CD4-positive, alpha-beta T cell treated with Interleukin-21 for 1 hour (primary cell): ENCODE results near the gene PCSK6.
"Not testable (repeated sequence)": the region's sequence is repeated elsewhere in the genome, so short reads cannot be mapped to it uniquely, and the experiment has no call there.

Experiments used
- DNase-seq: peaks from one replicate; pipeline ENCODE4 v3.0.0-alpha.2; 2020

PCSK6 gene

GRCh38 chr15:101458908-101459578, 30.5 kb downstream of the PCSK6 start:
- DNase-seq = no peak

DNA sequence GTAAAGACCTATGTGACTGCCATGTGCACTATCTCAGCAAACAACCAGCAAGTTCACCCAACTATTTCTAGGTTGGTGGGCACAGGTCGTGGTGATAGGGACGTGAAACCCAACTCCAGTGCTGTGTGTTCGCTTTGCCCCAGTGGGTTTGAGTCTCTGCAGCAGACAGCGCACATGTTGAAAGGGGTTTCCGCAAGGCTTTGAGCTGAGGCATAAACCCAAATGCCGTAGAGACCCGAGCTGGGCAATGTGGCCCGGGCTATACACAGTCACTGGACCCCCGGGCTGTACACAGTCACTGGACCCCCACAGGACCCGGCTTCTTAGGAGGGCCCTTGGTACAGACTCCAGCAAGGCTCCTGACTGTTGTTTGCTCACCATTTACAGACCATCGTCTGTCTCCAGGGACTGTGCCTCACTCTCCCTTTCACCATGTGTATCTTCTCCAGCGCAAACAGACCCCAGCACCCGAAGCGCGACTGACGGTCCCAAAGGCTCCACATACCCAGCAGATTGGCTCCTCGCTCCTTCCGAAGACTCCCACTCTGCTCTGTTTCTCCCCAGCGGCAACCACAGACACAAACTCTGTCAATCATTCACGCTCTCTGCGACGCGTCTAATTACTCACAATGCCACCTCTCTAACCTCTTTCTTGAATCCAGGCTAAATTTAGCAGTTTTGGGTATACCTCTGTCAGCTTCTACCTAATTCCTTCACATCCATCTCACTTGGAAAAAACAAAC, 31.2 kb downstream of the PCSK6 start:
- no peak for DNase-seq

DNA sequence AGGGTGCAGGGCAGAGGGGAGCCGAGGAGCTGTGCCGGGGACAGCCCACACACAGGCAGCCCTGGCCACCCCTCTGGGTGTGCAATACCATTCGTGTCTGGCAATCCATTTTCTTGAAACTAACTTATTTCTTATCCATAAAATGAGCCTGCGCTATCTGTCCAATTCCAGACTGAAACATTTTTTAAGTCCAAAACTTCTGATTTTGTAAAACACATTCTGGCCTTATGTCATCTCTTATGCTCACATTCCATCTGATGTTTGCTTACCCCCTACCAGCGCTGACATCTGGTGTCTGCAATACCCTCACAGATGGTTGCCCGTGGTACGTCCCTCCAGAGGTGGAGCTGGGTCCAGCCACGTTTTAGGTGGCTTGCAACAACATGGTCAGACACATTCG, 31.8 kb downstream of the PCSK6 start:
- DNase-seq = no peak

GRCh38 chr15:101456057-101456739, 33.3 kb downstream of the PCSK6 start:
- no peak for DNase-seq

DNA sequence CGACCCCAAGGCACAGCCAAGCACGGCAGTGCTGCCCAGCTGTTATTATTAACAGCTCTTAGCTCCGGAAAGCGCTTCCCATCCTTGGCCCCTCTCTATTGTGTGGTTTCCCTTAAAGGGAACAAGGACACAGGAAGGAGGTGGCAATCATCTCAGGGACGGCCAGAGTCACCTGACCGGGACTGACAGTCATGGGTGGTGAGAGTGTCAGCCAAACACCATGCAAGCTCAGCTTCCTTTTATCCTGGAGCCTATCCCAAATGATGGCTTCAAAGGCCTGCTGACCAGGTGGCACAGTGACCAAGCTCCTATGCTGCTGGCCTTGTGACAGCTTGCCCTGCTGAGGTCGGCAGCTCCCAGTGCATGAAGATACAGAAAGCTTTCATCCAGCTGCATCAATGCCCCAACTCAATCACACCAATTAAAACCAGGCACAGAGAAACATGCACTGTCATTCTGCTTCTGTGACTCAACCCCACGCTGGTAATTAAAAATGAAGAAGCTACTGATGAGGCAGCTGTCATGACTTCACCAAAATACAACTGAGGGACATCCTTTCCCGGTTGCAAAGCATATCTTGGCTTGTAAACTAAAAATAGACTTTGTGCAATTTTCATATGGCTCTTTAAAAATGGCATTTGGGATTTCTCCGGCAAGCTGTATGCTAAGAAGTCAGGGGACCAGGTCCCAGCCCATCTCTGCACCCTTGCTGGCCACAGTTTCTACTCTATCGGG, 34.0 kb downstream of the PCSK6 start:
- no peak for DNase-seq

DNA sequence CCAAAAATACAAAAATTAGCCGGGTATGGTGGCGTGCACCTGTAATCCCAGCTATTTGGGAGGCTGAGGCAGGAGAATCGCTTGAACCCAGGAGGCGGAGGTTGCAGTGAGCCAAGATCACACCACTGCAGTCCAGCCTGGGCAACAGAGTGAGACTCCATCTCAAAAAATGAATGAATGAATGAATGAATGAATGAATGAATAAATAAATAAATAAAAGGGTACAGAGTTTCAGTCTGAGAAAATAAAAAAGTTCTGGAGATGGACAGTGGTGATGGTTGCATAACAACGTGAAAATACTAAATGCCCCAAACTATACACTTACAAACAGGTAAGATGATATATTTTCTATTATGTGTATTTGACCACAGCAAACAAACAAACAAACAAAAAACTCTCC, 34.7 kb downstream of the PCSK6 start:
- not testable (repeated sequence) for DNase-seq

DNA sequence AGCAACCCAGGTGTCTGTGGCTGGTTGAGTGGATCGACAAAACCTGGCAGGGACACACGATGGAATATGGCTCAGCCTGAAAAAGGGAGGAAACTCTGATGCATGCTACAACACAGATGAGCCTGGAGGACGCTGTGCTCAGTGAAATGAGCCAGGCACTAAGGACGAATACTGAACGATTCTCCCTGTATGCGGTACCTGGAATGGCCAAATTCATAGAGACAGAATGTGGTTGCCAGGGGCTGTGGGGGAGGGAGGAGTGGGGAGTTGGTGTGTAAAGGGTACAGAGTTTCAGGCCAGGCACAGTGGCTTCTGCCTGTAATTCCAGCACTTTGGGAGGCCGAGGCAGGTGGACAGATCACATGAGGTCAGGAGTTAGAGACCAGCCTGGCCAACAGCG, 35.1 kb downstream of the PCSK6 start:
- no peak for DNase-seq

DNA sequence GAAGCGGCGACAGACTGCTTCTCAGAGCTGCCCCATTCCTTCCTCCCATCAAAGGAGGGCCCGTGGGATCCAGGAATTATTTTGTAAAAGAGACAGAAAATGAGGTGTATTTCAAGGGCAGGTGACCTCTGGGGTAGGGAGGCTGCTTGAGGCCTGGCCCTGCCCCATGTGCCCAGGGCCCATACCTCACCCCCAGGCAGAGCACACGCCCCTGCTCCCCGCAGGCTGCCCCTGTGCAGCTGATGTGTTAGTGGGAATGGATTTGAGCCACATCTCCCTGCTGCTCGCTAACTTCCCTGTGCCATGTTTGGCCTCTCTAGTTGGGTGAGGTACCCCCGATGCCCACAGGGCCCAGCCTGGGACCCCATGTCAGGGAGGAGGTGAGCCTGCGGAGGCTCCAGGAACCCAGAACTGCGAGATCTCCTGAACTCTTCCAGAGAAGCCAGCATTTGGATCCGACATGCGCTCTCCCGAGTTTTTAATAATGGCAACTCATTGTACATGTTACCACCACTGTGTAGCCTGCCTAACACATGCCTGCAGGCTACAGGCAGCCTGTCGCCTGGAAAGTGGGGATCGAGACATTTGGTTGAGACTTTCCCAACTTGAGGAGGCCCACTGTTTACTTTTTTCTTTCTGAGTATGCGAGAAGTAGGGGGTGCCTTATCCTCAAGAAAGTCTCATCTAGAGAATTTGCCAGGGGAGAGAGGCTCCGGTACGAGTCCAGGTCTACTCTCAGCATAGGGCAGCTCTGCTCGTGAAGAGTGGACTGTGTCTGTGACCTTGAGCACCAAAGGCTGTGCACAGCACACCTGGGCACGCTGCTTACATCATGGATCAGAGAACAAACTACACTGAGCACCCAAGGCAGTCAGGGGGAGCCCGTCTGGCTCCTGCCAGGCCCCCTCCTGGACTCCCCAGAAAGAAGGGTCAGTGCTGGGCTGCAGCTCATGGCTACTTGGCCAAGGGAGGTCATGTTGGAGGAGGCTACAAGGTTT, 36.1 kb downstream of the PCSK6 start:
- DNase-seq = no peak

- DNase-seq = no peak
Observed at GRCh38 chr15:101452572-101452971, 36.9 kb downstream of the PCSK6 start.

GRCh38 chr15:101451846-101452245, 37.7 kb downstream of the PCSK6 start:
- no peak for DNase-seq

GRCh38 chr15:101451266-101451799, 38.2 kb downstream of the PCSK6 start:
- no peak for DNase-seq

DNA sequence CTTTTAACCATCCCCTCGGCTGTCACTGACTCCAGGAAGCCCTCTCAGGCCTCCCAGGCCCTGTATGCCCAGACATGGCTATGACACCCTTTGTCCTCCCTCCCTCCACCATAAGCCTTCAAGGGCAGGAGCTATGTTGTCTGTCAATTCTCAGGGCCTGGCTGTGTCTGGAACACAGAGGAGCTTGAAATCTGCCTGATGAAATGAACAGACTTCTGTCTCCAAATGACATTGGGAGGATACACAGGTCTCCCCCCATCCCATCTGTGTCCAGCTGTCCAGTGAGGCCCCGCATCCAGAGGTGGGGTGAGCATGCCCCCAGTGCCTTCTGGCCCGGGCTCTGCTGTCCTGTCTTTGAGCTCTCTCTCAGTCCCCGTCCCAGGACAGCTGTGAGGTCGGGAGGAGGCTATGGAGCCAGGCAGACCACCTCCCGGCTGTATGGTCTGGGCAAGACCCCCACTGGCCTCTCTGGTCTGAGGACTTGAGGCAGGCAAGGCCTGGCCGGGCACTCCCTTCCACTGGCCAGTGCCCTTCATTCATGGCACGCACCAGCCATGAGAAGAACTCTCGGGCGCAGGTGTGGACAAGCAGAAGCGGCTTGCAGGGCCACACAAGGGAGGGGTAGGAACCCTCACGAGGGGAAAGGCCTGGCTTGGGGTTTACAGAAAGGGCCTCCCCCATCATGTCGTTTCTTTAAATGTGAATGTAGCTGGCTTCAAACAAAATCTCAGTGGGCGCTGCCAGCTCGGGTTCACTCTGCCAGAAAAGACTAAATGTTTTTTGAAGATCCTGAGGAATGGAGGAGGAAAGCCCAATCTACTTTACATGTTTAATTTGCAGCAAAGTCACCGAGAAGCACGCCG, 38.9 kb downstream of the PCSK6 start:
- no peak for DNase-seq

DNA sequence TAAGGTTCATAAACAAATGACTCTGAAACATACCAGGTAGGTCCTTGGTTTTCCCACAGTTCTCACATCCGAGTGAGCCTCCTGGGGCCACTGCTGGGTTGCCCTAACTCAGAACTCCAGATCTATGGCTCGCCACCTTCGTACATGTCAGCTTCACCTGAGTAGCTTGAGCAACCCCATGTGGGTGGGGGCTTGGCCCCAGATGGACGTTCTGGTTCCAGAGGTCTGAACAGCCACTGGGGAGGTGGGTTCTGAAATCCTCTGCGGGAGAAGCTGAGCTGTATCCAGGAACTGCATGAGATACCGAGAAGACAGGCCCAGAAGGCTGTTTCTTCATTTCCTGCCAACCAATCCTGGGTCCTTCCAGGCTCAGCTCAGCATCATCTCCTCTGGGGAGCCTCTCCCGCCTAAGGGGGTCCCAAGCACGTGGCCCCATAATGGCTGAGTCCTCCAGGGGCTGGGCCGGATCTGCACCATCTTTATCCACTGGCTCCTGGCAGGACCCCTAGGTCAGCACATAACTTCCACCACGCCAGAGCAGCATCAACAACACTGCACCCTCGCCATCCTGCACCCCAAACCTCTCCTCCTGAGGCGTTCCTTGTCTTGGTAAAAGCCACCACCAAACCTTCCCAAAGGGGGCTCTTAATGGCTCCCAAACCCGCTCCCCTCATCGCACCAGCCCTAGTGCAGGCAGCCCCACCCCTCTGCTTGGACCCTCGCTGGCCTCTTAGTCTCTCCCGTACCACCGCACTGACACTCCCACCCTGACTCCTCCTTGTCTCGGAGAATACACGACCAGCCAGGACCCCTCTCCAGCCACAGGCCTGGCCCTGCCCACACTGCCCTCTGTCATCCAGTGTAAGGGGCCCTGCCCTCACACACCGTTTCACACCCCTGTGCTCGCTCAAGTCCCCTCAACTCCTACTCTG, 39.8 kb downstream of the PCSK6 start:
- no peak for DNase-seq

- no peak for DNase-seq
Observed at GRCh38 chr15:101448336-101448735, 41.2 kb downstream of the PCSK6 start.

GRCh38 chr15:101447561-101448071, 41.9 kb downstream of the PCSK6 start:
- no peak for DNase-seq

DNA sequence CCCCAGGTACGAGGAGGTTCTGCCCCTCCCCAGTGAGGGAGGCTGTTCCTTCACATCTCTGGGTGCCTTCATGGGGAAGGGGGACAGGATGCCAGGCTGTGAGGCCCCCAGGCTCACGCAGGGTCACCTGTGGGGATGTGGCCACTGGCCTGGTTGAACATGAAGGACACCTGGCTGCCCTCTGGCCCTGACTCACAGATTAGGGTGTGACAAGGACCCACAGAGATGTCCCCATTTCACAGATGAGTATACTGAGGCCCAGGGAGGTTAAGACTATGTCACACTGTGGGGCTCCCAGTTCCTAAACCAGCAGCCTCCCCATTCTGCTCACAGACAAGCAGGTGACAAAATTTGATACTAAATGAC, 42.4 kb downstream of the PCSK6 start:
- DNase-seq = no peak

- DNase-seq = no peak
Observed at GRCh38 chr15:101446518-101447167, 42.9 kb downstream of the PCSK6 start.

DNA sequence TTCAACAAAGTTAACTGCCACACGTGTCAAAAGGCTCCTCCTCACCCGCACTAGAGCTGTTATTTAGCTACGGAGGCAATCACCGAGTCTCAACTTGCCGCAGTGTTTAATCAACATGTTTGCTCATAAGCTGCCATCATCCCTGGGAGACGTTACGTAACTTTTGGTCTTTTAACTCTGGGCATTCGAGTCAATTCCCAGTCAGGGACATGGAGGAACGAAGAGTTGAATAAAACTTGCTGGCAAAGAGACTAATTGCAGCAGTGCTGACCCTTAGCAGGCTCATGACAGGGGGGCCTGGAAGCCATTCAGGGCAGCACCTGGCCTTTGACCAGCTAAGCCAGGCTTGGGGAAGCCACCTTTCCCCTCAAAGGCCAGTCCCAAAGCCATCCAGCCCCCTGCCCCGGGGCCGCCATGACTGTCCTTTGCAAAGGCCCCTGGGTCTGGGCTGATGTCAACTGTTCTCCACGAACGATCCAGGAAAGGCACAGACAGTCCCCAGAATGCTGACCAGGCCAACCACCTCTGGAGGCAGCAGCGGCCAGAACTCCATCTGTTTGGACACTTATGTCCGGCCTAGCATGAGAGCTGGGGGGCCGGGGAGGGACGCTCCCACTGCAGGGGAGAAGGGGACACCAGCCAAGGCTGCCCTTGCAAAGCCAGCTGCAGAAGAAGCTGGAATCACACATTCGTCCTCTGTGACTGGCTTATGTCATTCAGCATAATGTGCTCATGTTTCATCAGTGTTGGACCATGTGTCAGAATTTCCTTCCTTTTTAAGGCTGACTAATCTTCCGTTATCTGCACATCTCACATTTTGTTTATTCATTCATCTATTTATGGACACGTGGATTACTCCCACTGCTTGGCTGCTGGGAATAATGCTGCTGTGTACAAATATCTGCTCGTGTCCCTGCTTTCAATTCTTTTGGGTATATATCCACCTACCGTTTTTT, 43.7 kb downstream of the PCSK6 start:
- DNase-seq = no peak
